ENCODE measurements around the gene AGR3.

DNA sequence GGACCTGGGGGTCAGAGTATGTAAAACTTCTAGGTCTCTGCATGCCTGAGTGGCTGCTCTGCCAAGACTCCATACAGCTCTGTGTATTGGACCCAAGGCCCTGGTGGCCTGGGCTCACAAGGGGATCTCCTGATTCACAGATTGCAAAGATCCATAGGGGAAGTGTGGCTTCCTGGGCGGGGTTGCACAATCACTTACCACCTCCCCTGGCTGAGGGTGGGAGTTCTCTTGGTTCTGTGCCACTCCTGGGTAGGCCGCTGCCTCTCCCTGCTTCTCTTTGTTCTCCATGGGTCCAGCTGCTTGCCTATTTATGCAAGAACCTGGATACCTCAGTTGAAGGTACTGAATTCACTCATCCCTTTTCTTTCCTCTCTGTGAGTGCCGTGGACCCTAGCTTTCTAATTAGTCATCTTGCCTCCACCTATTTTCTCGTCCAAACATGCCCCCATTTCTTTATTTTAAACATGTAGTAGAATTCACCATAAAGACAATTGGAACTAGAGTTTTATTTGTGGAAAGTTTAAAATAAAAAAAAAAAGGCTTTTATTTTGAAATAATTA, 18.5 kb upstream of the AGR3 start:
- no peak for TF ChIP-seq POLR2A (IDR thresholded peaks at IDR 0.05; ENCODE audit: low read depth, low read length)
- no peak for TF ChIP-seq TAF1 (IDR thresholded peaks at IDR 0.05; ENCODE audit: low read depth, low read length)
